Measurements from ENCODE around the gene CELF5. TPM values are rescaled to one million over a fixed set of nuclear protein-coding genes. Genes with fewer than 3 reads are reported as not detected.

CELF5 gene
- total RNA-seq, 4 donors from 2014 or later, result not detected

- DNase-seq, result no peak
- no peaks in the 10 kb centered on the region for H3K36me3 ChIP-seq
- TF ChIP-seq POLR2A (IDR thresholded peaks at IDR 0.05), result no peak
- TF ChIP-seq CTCF (IDR thresholded peaks at IDR 0.05), result no peak
- no peak overlapping the region for H3K27ac ChIP-seq
- H3K4me1 ChIP-seq, result peaks cover 0 to 10% (median 4%) of the 10 kb centered on the region in 4 donors
- H3K27me3 ChIP-seq, result peaks cover 0 to 14% of the 10 kb centered on the region in 2 donors
- peaks cover 0 to 5% (median 0%) of the 10 kb centered on the region in 4 donors for H3K9me3 ChIP-seq
- no peak overlapping the region for H3K4me3 ChIP-seq
Measured at GRCh38 chr19:3270902-3271301, 46.4 kb downstream of the CELF5 start.

GRCh38 chr19:3272401-3272931 lies 48.0 kb downstream of the CELF5 start:
- TF ChIP-seq CTCF (IDR thresholded peaks at IDR 0.05) (no peak), POLR2A (IDR thresholded peaks at IDR 0.05) (no peak)
- Histone ChIP-seq H3K27ac (no peak overlapping the region), H3K27me3 (peaks cover 0 to 14% of the 10 kb centered on the region in 2 donors), H3K4me3 (no peak overlapping the region), H3K4me1 (peaks cover 0 to 17% (median 5%) of the 10 kb centered on the region in 4 donors), H3K9me3 (peaks cover 0 to 5% (median 2%) of the 10 kb centered on the region in 4 donors), H3K36me3 (no peaks in the 10 kb centered on the region)
- DNase-seq, result no peak

- DNase-seq, result no peak
- peaks cover 0 to 14% of the 10 kb centered on the region in 2 donors for H3K27me3 ChIP-seq
- no peaks in the 10 kb centered on the region for H3K36me3 ChIP-seq
- H3K4me3 ChIP-seq, result no peak overlapping the region
- TF ChIP-seq CTCF (IDR thresholded peaks at IDR 0.05), result no peak
- TF ChIP-seq POLR2A (IDR thresholded peaks at IDR 0.05), result no peak
- H3K9me3 ChIP-seq, result peaks cover 0 to 5% (median 2%) of the 10 kb centered on the region in 4 donors
- H3K27ac ChIP-seq, result no peak overlapping the region
- H3K4me1 ChIP-seq, result peaks cover 0 to 17% (median 5%) of the 10 kb centered on the region in 4 donors
Measured at GRCh38 chr19:3272952-3273351, 48.5 kb downstream of the CELF5 start.

- DNase-seq, result no peak
- peaks cover 0 to 17% (median 5%) of the 10 kb centered on the region in 4 donors for H3K4me1 ChIP-seq
- H3K4me3 ChIP-seq, result no peak overlapping the region
- TF ChIP-seq POLR2A (IDR thresholded peaks at IDR 0.05), result no peak
- TF ChIP-seq CTCF (IDR thresholded peaks at IDR 0.05), result no peak
- peaks cover 0 to 14% of the 10 kb centered on the region in 2 donors for H3K27me3 ChIP-seq
- no peaks in the 10 kb centered on the region for H3K36me3 ChIP-seq
- H3K9me3 ChIP-seq, result peaks cover 0 to 5% (median 2%) of the 10 kb centered on the region in 4 donors
- no peak overlapping the region for H3K27ac ChIP-seq
Measured at GRCh38 chr19:3274245-3274941, 49.9 kb downstream of the CELF5 start.

- no peak for DNase-seq
- Histone ChIP-seq H3K4me3 (peak overlapping the region; percentile 13 to 48 (median 46)), H3K27ac (peak overlapping the region in 2 of 4 donors; percentile 31 to 67), H3K36me3 (no peaks in the 10 kb centered on the region), H3K4me1 (peaks cover 0 to 17% (median 5%) of the 10 kb centered on the region in 4 donors), H3K27me3 (peaks cover 0 to 14% of the 10 kb centered on the region in 2 donors), H3K9me3 (peaks cover 0 to 5% (median 2%) of the 10 kb centered on the region in 4 donors)
- TF ChIP-seq CTCF (IDR thresholded peaks at IDR 0.05) (peak in 1 of 6 experiments; percentile 17), POLR2A (IDR thresholded peaks at IDR 0.05) (no peak)
Measured at GRCh38 chr19:3274942-3275582, 50.6 kb downstream of the CELF5 start.
